ENCODE data around the gene RASD1. TPM values are rescaled to one million over a fixed set of nuclear protein-coding genes. Genes with fewer than 3 reads are reported as not detected.

Gene RASD1
- total RNA-seq, 1 experiment from 2014 or later = 0.30 TPM

DNA sequence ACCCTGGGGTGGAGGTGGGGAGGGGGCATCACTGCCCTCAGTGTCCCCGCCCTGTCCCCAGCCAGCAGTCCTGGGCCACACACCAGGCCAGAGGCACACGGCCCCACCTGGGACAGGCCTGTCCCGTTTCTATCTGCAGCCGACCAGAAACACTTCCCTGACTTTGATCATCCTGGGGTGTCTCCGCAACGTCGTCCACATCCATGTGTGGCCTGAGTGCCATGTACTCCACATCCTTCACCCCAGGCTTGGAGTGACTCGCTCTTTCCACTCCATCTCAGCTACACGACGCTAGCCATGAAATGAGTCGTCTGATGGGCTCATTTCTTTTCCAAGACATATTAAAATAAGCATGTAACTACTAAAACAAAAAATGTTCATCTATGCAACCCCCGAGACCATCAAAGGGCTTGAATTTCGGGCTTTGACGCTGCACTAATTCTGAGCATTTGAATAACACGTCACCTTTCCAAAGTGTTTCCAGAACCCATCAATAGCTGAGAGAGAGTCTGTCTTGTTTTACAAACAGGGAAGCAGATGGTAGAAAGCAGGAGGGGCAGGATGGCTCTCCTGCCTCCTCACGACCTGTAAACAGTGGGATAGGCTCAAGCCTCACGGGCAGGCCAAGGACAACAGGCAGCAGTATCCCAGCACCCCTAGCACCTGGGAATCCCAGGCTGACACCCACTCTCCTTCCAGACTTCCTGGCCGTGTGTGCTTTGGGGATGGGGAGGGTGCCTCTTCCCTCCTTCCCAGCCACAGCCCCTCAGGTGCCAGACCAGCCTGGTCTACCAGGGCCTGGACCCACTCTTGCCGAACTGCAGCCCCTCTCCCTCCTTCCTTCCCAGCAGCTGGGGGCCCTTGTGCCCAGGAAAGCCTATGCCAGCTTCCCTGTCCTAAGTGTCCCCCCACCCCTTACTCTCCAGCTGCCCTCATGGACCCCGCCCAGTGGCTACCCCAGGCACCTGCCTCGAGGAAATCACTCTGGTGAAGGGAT is 20.0 kb upstream of the RASD1 start:
- Histone ChIP-seq H3K4me1 (ENCODE audit: control insufficient read depth in 1 of 2, insufficient read depth in 2 of 2, low read length in 2 of 2) (peaks cover 5 to 34% of the 10 kb centered on the region in 2 experiments; a peak in 3 of 4 replicates), H3K9me3 (ENCODE audit: control insufficient read depth in 1 of 2, insufficient read depth in 1 of 2, low read depth in 1 of 2, low read length in 2 of 2) (no peaks in the 10 kb centered on the region), H3K79me2 (ENCODE audit: insufficient read depth, low read length) (no peaks in the 10 kb centered on the region), H3K9me2 (ENCODE audit: insufficient read depth) (no peaks in the 10 kb centered on the region), H3K27me3 (ENCODE audit: insufficient read depth, low read length) (no peaks in the 10 kb centered on the region), H2AFZ (ENCODE audit: low read depth, low read length, poor library complexity, severe bottlenecking) (no peak overlapping the region), H3K4me3 (replicated peaks in 1 of 2; ENCODE audit: low read depth in 1 of 2, low read length in 2 of 2) (no peak overlapping the region), H3K36me3 (ENCODE audit: control insufficient read depth in 1 of 2, insufficient read depth in 2 of 2, low read length in 2 of 2) (no peaks in the 10 kb centered on the region), H4K20me1 (ENCODE audit: insufficient read depth) (no peaks in the 10 kb centered on the region), H3K9ac (ENCODE audit: low read length) (no peak overlapping the region), H3K27ac (ENCODE audit: low read depth, low read length) (no peak overlapping the region), H3K4me2 (ENCODE audit: low read length) (no peak overlapping the region)
- POLR2A ChIA-PET = no interaction called here
- ATAC-seq (no peak), DNase-seq (ENCODE audit: low read depth, low spot score) (no peak)
- BruUV-seq (replicated peaks) = no TSS peak
- RAD21 ChIA-PET (ENCODE audit: low non-redundant PET in 1 of 2, low total read pairs in 2 of 2, uncharacterized antibody in 2 of 2, unreplicated experiment in 2 of 2) = no interaction called here
- CTCF ChIA-PET = interaction anchor here (1.4 to 1.5 kb wide), 2 partner anchors 19 to 53 kb away, joined by 3 to 5 read pairs; no protein-coding TSS in a partner anchor
- intact Hi-C loops (cut with micrococcal nuclease) = no loop called here
- TF ChIP-seq, protein P1, sequence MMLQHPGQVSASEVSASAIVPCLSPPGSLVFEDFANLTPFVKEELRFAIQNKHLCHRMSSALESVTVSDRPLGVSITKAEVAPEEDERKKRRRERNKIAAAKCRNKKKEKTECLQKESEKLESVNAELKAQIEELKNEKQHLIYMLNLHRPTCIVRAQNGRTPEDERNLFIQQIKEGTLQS (IDR thresholded peaks at IDR 0.05) = no peak
- TF ChIP-seq YY1 (IDR thresholded peaks at IDR 0.05; ENCODE audit: extremely low read depth, insufficient replicate concordance, low read depth, low read length) (no peak), EZH2phosphoT487 (IDR thresholded peaks at IDR 0.05; ENCODE audit: borderline replicate concordance) (no peak), POLR2AphosphoS5 (IDR thresholded peaks at IDR 0.05; ENCODE audit: low read depth, low read length) (no peak), ELF1 (IDR thresholded peaks at IDR 0.05; ENCODE audit: borderline replicate concordance, low read depth) (no peak), RAD21 (IDR thresholded peaks at IDR 0.05; ENCODE audit: low read depth) (no peak), EZH2 (IDR thresholded peaks at IDR 0.05) (no peak), FOSL1 (IDR thresholded peaks at IDR 0.05; ENCODE audit: low read depth) (peak; percentile 50), JUND (IDR thresholded peaks at IDR 0.05) (peak; percentile 61), SRF (IDR thresholded peaks at IDR 0.05; ENCODE audit: low read depth) (no peak), SP1 (IDR thresholded peaks at IDR 0.05; ENCODE audit: low read depth) (0 out of 2 replicates have a peak, but pooled peaks have one; percentile 32), POLR2A (IDR thresholded peaks at IDR 0.05; ENCODE audit: borderline replicate concordance, extremely low read depth, insufficient read depth, insufficient read length) (no peak), EGR1 (IDR thresholded peaks at IDR 0.05; ENCODE audit: low read depth) (no peak), CBX3 (IDR thresholded peaks at IDR 0.05; ENCODE audit: low read depth) (no peak), TCF7L2 (IDR thresholded peaks at IDR 0.05; ENCODE audit: borderline replicate concordance, extremely low read depth, insufficient read depth, insufficient read length) (no peak), SIN3A (IDR thresholded peaks at IDR 0.05; ENCODE audit: low read depth) (no peak), ZFX (IDR thresholded peaks at IDR 0.05) (no peak), CEBPB (IDR thresholded peaks at IDR 0.05; ENCODE audit: low read depth) (no peak), ZNF274 (IDR thresholded peaks at IDR 0.05; ENCODE audit: low read depth, low read length) (no peak)
- TF ChIP-seq, protein P2, sequence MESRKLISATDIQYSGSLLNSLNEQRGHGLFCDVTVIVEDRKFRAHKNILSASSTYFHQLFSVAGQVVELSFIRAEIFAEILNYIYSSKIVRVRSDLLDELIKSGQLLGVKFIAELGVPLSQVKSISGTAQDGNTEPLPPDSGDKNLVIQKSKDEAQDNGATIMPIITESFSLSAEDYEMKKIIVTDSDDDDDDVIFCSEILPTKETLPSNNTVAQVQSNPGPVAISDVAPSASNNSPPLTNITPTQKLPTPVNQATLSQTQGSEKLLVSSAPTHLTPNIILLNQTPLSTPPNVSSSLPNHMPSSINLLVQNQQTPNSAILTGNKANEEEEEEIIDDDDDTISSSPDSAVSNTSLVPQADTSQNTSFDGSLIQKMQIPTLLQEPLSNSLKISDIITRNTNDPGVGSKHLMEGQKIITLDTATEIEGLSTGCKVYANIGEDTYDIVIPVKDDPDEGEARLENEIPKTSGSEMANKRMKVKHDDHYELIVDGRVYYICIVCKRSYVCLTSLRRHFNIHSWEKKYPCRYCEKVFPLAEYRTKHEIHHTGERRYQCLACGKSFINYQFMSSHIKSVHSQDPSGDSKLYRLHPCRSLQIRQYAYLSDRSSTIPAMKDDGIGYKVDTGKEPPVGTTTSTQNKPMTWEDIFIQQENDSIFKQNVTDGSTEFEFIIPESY (IDR thresholded peaks at IDR 0.05; ENCODE audit: extremely low read depth, insufficient replicate concordance, low read length) = no peak
- TF ChIP-seq, protein P3, sequence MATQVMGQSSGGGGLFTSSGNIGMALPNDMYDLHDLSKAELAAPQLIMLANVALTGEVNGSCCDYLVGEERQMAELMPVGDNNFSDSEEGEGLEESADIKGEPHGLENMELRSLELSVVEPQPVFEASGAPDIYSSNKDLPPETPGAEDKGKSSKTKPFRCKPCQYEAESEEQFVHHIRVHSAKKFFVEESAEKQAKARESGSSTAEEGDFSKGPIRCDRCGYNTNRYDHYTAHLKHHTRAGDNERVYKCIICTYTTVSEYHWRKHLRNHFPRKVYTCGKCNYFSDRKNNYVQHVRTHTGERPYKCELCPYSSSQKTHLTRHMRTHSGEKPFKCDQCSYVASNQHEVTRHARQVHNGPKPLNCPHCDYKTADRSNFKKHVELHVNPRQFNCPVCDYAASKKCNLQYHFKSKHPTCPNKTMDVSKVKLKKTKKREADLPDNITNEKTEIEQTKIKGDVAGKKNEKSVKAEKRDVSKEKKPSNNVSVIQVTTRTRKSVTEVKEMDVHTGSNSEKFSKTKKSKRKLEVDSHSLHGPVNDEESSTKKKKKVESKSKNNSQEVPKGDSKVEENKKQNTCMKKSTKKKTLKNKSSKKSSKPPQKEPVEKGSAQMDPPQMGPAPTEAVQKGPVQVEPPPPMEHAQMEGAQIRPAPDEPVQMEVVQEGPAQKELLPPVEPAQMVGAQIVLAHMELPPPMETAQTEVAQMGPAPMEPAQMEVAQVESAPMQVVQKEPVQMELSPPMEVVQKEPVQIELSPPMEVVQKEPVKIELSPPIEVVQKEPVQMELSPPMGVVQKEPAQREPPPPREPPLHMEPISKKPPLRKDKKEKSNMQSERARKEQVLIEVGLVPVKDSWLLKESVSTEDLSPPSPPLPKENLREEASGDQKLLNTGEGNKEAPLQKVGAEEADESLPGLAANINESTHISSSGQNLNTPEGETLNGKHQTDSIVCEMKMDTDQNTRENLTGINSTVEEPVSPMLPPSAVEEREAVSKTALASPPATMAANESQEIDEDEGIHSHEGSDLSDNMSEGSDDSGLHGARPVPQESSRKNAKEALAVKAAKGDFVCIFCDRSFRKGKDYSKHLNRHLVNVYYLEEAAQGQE (IDR thresholded peaks at IDR 0.05; ENCODE audit: low read depth) = no peak
- TF ChIP-seq, protein P4, sequence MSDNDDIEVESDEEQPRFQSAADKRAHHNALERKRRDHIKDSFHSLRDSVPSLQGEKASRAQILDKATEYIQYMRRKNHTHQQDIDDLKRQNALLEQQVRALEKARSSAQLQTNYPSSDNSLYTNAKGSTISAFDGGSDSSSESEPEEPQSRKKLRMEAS (IDR thresholded peaks at IDR 0.05) = peak; percentile 35; the same call in 1 of the 2 replicates

Data from HCT116 (cell line).